GM21360 (cell line): ENCODE results near the gene TMEM120B.
"Not testable (repeated sequence)": the region's sequence is repeated elsewhere in the genome, so short reads cannot be mapped to it uniquely, and the experiment has no call there.

ENCODE experiments used
- ATAC-seq: cut with Tn5 transposase; IDR thresholded peaks from one replicate; pipeline ENCODE4 v1.9.1; 2021; ENCODE audit warnings: mild to moderate bottlenecking, moderate library complexity; ENCODE audit not compliant: unreplicated experiment

The TMEM120B gene

DNA sequence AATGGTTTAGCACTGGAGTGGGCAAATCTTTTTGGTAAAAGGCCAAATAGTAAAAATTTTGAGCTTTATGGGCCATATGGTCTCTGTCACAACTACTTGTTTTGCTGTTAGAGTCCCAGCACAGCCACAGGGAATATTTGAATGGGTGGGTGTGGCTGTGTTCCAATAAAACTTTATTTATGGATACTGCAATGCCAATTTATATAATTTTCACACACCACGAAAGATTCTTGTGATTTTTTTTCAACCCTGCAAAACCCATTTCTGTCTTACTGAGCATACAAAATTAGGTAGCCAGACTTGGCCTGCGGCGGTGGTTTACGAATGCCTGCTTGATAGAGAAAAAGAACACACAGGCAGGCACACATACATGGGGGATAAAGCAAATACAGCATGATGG lies 28.3 kb downstream of the TMEM120B start:
- ATAC-seq = no peak

GRCh38 chr12:121741743-121742142 lies 29.2 kb downstream of the TMEM120B start:
- no peak for ATAC-seq

GRCh38 chr12:121745545-121745944 lies 33.0 kb downstream of the TMEM120B start:
- not testable (repeated sequence) for ATAC-seq

- ATAC-seq = no peak
Observed at GRCh38 chr12:121748218-121748570, 35.6 kb downstream of the TMEM120B start.

GRCh38 chr12:121748571-121749265 lies 36.2 kb downstream of the TMEM120B start:
- ATAC-seq = no peak

DNA sequence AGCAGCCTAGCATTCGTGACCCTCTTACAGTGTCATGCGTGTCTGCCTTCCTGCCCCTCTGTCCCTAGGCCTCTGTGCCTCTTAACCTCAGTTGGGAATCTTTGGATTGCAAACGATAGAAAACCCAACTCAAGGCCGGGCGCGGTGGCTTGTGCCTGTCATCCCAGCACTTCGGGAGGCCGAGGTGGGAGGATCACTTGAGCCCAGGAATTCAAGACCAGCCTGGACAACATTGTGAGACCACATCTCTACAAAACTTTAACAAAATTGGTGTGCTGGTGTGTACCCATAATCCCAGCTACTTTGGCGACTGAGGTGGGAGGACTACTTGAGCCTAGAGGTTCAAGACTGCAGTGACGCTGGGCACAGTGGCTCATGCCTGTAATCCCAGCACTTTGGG lies 36.7 kb downstream of the TMEM120B start:
- ATAC-seq = no peak

GRCh38 chr12:121750507-121750955 lies 38.0 kb downstream of the TMEM120B start:
- no peak for ATAC-seq

- no peak for ATAC-seq
Observed at GRCh38 chr12:121751034-121751433, 38.5 kb downstream of the TMEM120B start.

- no peak for ATAC-seq
Observed at GRCh38 chr12:121751749-121752351, 39.3 kb downstream of the TMEM120B start.

- no peak for ATAC-seq
Observed at GRCh38 chr12:121753844-121754264, 41.3 kb downstream of the TMEM120B start.

DNA sequence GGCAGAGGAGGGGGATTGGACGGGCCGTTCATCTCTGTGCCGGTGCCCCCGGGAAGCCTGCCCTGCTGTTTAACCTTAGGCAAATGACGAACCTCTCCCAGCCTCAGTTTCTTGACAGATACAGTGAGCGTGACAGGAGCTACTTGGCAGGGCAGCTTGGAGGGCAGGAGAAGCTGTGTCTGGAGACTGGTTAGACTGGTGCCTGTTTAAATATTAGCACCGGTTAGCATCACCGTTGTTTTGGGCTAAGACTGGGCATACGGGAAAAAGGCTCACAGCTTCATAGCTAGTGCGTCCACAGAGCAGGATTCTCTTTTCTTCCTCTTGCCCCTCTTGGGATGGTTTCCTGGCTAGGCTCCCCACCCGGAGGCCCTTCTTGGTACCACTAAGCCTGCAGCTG lies 42.3 kb downstream of the TMEM120B start:
- ATAC-seq = no peak

GRCh38 chr12:121755591-121755990 lies 43.0 kb downstream of the TMEM120B start:
- no peak for ATAC-seq

- ATAC-seq = not testable (repeated sequence)
Observed at GRCh38 chr12:121758536-121758935, 46.0 kb downstream of the TMEM120B start.

DNA sequence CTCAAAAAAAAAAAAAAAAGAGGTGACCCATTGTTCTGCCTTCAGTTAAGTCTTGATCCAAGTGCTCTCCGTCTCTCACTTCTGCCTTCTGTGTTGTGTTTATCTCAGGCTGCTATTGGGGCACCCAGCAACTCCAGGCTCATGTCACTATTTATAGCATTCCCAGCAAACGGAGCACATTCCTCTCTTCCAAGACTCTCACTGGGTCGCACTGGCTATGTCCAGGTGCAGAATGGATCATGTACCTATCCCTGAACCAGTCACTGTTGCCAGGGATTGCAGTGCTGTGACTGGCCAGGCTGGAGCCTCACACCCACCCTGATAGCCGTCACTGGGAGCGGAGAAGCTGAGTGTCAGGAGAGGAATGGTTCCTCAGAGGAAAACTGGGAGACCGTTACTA lies 49.7 kb downstream of the TMEM120B start:
- ATAC-seq = no peak

- no peak for ATAC-seq
Observed at GRCh38 chr12:121764808-121765207, 52.3 kb downstream of the TMEM120B start.

- no peak for ATAC-seq
Observed at GRCh38 chr12:121765573-121765972, 53.0 kb downstream of the TMEM120B start.

DNA sequence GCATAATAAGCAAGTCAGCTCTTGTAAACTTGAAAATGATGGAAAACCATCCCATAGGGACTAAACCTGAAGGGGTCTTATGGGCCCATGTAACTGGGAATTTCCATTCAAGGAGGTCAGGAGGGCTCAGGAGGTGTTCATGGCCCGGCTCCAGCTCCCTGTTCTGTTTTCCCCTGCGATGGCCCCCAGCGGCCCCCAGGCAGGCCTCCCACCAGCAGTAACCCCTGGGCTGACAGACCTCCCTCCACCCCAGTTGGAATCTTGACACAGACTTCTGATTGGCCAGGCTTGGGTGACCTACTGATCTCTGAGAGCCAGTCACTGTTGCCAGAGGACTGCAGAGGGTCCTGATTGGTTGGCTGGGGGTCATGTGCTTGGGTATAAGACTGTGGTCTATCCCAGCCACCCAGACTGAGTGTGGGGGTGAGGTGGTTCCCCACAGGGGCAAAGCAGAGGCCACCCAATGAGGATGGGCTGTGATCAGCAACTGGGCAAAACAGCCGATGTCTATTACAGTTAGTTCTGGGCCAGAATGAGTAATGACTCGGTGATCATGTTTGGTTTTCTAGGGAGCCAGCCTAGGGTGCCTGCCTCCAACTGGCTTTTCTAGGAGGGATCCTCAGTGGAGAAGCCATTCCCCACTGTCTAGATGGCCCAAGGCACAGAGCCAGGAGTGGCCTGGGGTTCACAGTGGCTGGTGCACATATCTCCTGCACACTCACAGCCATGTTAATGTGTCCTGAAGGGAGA lies 53.9 kb downstream of the TMEM120B start:
- ATAC-seq = no peak

GRCh38 chr12:121767525-121768016 lies 55.0 kb downstream of the TMEM120B start:
- no peak for ATAC-seq

DNA sequence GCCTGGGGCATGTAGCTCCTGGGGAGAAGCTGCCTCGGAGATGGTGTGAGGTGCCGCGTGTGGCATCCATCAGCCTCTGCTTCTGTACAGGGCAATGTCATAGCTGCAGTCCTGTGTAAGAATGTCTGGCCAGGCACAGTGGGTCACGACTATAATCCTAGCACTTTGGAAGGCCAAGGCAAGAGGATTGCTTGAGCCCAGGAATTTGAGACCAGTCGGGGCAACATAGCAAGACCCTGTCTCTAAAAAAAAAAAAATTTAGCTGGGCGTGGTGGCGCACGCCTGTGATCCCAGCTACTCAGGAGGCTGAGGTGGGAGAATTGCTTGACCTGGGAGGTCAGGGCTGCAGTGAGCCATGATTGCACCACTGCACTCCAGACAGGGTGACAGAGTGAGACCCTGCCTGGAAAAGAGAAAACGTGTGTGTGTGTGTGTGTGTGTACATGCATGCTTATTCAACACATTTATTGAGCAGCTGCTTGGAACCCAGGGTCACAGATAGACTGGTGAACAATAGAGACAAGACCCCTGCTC lies 56.8 kb downstream of the TMEM120B start:
- no peak for ATAC-seq

- no peak for ATAC-seq
Observed at GRCh38 chr12:121769831-121770301, 57.3 kb downstream of the TMEM120B start.

- ATAC-seq = no peak
Observed at GRCh38 chr12:121770388-121770787, 57.8 kb downstream of the TMEM120B start.
